ENCODE data around the gene CCDC184.
"Not testable (repeated sequence)": the region's sequence is repeated elsewhere in the genome, so short reads cannot be mapped to it uniquely, and the experiment has no call there.

CCDC184 gene

GRCh38 chr12:48203192-48203591 is 19.7 kb downstream of the CCDC184 start, which contains the start of gene OR10AD1:
Gene OR10AD1, minus strand, starts transcription at chr12:48203292. Its CDS starts 0 bp downstream, at chr12:48203292.
- no peak for DNase-seq (ENCODE audit: low read depth in 3 of 3)

DNA sequence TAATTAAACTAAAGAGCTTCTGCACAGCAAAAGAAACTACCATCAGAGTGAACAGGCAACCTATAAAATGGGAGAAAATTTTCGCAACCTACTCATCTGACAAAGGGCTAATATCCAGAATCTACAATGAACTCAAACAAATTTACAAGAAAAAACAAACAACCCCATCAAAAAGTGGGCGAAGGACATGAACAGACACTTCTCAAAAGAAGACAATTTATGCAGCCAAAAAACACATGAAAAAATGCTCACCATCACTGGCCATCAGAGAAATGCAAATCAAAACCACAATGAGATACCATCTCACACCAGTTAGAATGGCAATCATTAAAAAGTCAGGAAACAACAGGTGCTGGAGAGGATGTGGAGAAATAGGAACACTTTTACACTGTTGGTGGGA is 26.1 kb downstream of the CCDC184 start:
- DNase-seq (ENCODE audit: low read depth in 3 of 3) = not testable (repeated sequence)

- DNase-seq (ENCODE audit: low read depth in 3 of 3) = no peak
These were observed 33.3 kb downstream of the CCDC184 start for GRCh38 chr12:48216785-48217184.

DNA sequence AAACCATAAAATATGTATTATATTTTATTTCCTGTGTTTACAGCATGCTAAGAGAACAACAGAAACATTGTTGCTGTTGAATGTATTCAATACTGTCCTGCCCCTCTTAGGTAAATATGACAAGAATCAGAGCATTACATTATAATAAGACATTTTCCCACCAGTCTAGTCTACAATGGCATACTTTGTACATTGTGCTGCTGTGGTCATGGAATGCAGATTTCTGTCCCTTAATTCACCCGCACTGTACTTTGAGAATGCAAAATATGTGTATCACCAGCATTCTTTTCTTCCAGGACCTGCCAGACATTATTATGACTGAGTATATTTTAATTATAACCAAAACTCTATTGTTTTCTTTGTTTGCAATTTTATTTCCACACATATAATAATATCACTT is 36.2 kb downstream of the CCDC184 start:
- no peak for DNase-seq (ENCODE audit: low read depth in 3 of 3)

DNA sequence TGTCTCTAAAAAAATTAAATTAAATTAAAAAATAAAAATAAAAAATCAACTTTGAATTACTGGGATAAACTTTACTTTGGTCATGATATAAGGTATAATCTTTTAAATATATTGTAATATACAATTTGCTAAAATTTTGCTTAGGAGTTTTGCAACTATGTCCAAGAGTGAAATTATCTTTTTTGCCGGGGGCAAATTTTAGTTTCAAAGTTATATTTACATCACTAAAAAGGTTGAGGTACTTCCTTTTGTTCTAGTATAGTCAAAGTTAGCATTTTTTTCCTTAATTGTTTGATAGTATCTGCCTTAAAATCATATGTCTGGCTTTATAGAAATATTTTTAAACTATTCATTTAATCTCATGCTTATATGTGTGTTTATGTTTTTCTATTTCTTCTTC is 37.3 kb downstream of the CCDC184 start:
- DNase-seq (ENCODE audit: low read depth in 3 of 3) = no peak

- no peak for DNase-seq (ENCODE audit: low read depth in 3 of 3)
These were observed 38.2 kb downstream of the CCDC184 start for GRCh38 chr12:48221645-48222044.

DNA sequence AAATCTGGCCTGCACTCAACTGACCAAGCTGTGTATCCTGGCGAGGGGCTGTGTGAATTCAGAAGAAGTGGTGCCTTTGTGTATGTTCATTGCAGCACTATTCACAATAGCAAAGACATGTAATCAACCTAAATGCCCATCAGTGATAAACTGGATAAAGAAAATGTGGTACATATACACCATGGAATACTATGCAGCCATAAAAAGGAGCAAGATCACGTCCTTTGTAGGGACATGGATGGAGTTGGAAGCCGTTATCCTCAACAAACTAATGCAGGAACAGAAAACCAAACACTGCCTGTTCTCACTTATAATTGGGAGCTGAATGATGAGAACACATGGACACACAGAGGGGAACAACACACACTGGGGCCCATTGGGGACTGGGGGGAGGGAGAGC is 41.1 kb downstream of the CCDC184 start:
- DNase-seq (ENCODE audit: low read depth in 3 of 3) = not testable (repeated sequence)

- DNase-seq (ENCODE audit: low read depth in 3 of 3) = not testable (repeated sequence)
These were observed 47.9 kb downstream of the CCDC184 start for GRCh38 chr12:48231169-48231958.

Data from stimulated activated CD4-positive, alpha-beta T cell treated with anti-CD3 and anti-CD28 coated beads, TNF-alpha, amount 100 ng/mL, for 24 hours (primary cell).